HepG2 (cell line): ENCODE data around the gene AADACL2. TPM values are rescaled to one million over a fixed set of nuclear protein-coding genes. Genes with fewer than 3 reads are reported as not detected.

Experiments
- ATAC-seq: fragments of 200-7000 bp; cut with Tn5 transposase; 3 replicates; pipeline ENCODE4 v1.9.1; 2020; ENCODE audit warnings: mild to moderate bottlenecking, moderate library complexity
- BruUV-seq: library from RNA; stranded (reverse); fragments of 400-500 nt; replicated peaks from 2 replicates; lab custom pipeline; 2021; lab: Mats Ljungman, UMichigan
- CTCF ChIA-PET: fragments of 300-600 bp; formaldehyde crosslinking; extraction: SDS; loops from one replicate; lab custom pipeline; 2021; ENCODE audit warnings: low total read pairs, inconsistent platforms, low intra/inter-chr PET ratio; lab: Yijun Ruan, JAX
- POLR2A ChIA-PET: fragments of 350-600 bp; sonication (Branson Sonifier 250); formaldehyde crosslinking; loops from one replicate; lab custom pipeline; 2020; ENCODE audit warnings: antibody characterized with exemption, inconsistent platforms; lab: Yijun Ruan, JAX
- DNase-seq: peaks from one replicate; pipeline ENCODE4 v3.0.0-alpha.2; 2015; ENCODE audit warnings: low spot score
- FAIRE-seq: peaks from 3 replicates; lab custom pipeline; 2011; peaks lifted over from hg19 to GRCh38; lab: Jason Lieb, UNC
- H2AFZ ChIP-seq: one replicate; pipeline ENCODE4 v1.6.1; 2011; ENCODE audit warnings: low read length, inconsistent platforms
- H3K27ac ChIP-seq: fragments of 300-600 bp; 3 replicates; pipeline ENCODE4 v1.8.0; 2011; ENCODE audit warnings: mixed run types, mild to moderate bottlenecking, mixed read lengths, low read length, inconsistent platforms; ENCODE audit not compliant: insufficient read depth; ENCODE audit errors: extremely low read length
- H3K27me3 ChIP-seq, 2 experiments: fragments of 200-600 bp in 1 of 2; 2 replicates in 1 of 2; 3 replicates in 1 of 2; pipeline versions ENCODE4 v1.6.0 to v1.8.0; 2011; ENCODE audit warnings: low read length in 2 of 2, mild to moderate bottlenecking in 2 of 2, moderate library complexity in 2 of 2, inconsistent platforms in 1 of 2; ENCODE audit not compliant: insufficient read depth in 2 of 2, control insufficient read depth in 1 of 2
- H3K36me3 ChIP-seq, 2 experiments: fragments of 200-600 bp in 1 of 2; replicated peaks in 1 of 2; 2 replicates in 1 of 2; 3 replicates in 1 of 2; pipeline versions ENCODE4 v1.5.1 to v1.8.0; 2011; ENCODE audit warnings: low read length in 2 of 2, inconsistent platforms in 1 of 2; ENCODE audit not compliant: insufficient read depth in 2 of 2, control insufficient read depth in 1 of 2
- H3K4me1 ChIP-seq: 2 replicates; pipeline ENCODE4 v1.5.1; 2012; ENCODE audit warnings: low read length, inconsistent platforms; ENCODE audit not compliant: insufficient read depth
- H3K4me2 ChIP-seq: 2 replicates; pipeline ENCODE4 v1.6.0; 2011; ENCODE audit warnings: low read depth, low read length, inconsistent platforms
- H3K4me3 ChIP-seq, 3 experiments: fragments of 200-600 bp in 1 of 3; sonication (generic), shearing (Covaris generic) in 1 of 3; replicated peaks in 1 of 3; 2 replicates each; pipeline ENCODE4 v1.5.1; 2011 to 2016; ENCODE audit warnings: low read length in 3 of 3, inconsistent platforms in 2 of 3, low read depth in 2 of 3, mild to moderate bottlenecking in 2 of 3, control low read depth in 1 of 3, mixed read lengths in 1 of 3; ENCODE audit not compliant: insufficient read depth in 1 of 3
- H3K79me2 ChIP-seq: one replicate; pipeline ENCODE4 v1.6.1; 2011; ENCODE audit warnings: low read length, inconsistent platforms; ENCODE audit not compliant: insufficient read depth
- H3K9ac ChIP-seq: 2 replicates; pipeline ENCODE4 v1.6.0; 2011; ENCODE audit warnings: mild to moderate bottlenecking, low read depth, low read length, inconsistent platforms; ENCODE audit not compliant: insufficient read depth
- H3K9me3 ChIP-seq: 2 replicates; pipeline ENCODE4 v1.5.1; 2012; ENCODE audit warnings: mild to moderate bottlenecking, low read length
- H4K20me1 ChIP-seq: 2 replicates; pipeline ENCODE4 v1.6.0; 2011; ENCODE audit warnings: inconsistent platforms, mild to moderate bottlenecking, low read length, moderate library complexity; ENCODE audit not compliant: insufficient read depth
- NFIB ChIP-seq: sonication (generic); formaldehyde crosslinking; IDR thresholded peaks from 2 replicates; pipeline ENCODE4 v1.9.0; 2021; ENCODE audit warnings: missing genetic modification reagents, mild to moderate bottlenecking, borderline replicate concordance
- ZBTB42 ChIP-seq: sonication (generic); formaldehyde crosslinking; IDR thresholded peaks from 2 replicates; pipeline ENCODE4 v1.5.0; 2020; ENCODE audit warnings: mild to moderate bottlenecking, missing genetic modification reagents
- ZNF451 ChIP-seq: sonication (generic); formaldehyde crosslinking; IDR thresholded peaks from 2 replicates; pipeline ENCODE4 v1.5.0; 2020; ENCODE audit warnings: mild to moderate bottlenecking, missing genetic modification reagents
- ZNF75D ChIP-seq: sonication (generic); formaldehyde crosslinking; IDR thresholded peaks from 2 replicates; pipeline ENCODE4 v1.8.1; 2023; ENCODE audit warnings: missing genetic modification reagents, mild to moderate bottlenecking, borderline replicate concordance
- WGBS: methylation state at CpG from one replicate; pipeline ENCODE4 v1.1.6; 2017; ENCODE audit warnings: low lambda C conversion rate; 5-methylcytosine and 5-hydroxymethylcytosine counted together
- in situ Hi-C: cut with HindIII; loops from 2 replicates; pipeline ENCODE4 v1.10.0; 2017; ENCODE audit warnings: low pct_unique_long_range_greater_than_20kb; ENCODE audit not compliant: extremely low pct_ligation_motif_present
- intact Hi-C: fragments of 100-400 bp; cut with micrococcal nuclease; formaldehyde crosslinking; loops from one replicate; pipeline ENCODE4 v1.10.0; 2022; ENCODE audit not compliant: unreplicated experiment
- polyA plus RNA-seq, 8 experiments: library from polyadenylated mRNA; depleted of rRNA in 3 of 8; stranded (reverse) in 7 of 8; unstranded in 1 of 8; fragments of >200 nt; fragmentation: Illumina TruSeq in 4 of 8; extraction: Trizol in 4 of 8; gene quantifications; 2 replicates each; pipeline versions ENCODE4 v1.2.1 to v1.2.3, GENCODE V29; 2011 to 2016; ENCODE audit warnings: low read depth in 4 of 8, missing spikeins in 1 of 8, mixed read lengths in 1 of 8; ENCODE audit not compliant: insufficient read depth in 1 of 8
- total RNA-seq, 5 experiments: library from RNA; depleted of rRNA; stranded (reverse); fragments of >200 nt; fragmentation: Illumina TruSeq; extraction: Trizol; gene quantifications; 2 replicates each; pipeline ENCODE4 v1.2.3, GENCODE V29; 2016; ENCODE audit warnings: low read depth in 1 of 5
- TF ChIP-seq, protein P1 (sequence below): sonication (generic); formaldehyde crosslinking; IDR thresholded peaks from 2 replicates; pipeline ENCODE4 v1.4.0; 2020; ENCODE audit warnings: missing genetic modification reagents
- TF ChIP-seq, protein P2 (sequence below): sonication (generic); formaldehyde crosslinking; IDR thresholded peaks from 2 replicates; pipeline ENCODE4 v1.8.1; 2022; ENCODE audit warnings: mild to moderate bottlenecking, missing genetic modification reagents
- TF ChIP-seq, protein P3 (sequence below): sonication (generic); formaldehyde crosslinking; IDR thresholded peaks from 2 replicates; pipeline ENCODE4 v1.4.0; 2020; ENCODE audit warnings: mild to moderate bottlenecking, missing genetic modification reagents

AADACL2 gene
- total and polyA plus RNA-seq, 2 of the 13 experiments (the other 11 are each of a cell fraction or from before 2014, with no cell fraction given): not detected

DNA sequence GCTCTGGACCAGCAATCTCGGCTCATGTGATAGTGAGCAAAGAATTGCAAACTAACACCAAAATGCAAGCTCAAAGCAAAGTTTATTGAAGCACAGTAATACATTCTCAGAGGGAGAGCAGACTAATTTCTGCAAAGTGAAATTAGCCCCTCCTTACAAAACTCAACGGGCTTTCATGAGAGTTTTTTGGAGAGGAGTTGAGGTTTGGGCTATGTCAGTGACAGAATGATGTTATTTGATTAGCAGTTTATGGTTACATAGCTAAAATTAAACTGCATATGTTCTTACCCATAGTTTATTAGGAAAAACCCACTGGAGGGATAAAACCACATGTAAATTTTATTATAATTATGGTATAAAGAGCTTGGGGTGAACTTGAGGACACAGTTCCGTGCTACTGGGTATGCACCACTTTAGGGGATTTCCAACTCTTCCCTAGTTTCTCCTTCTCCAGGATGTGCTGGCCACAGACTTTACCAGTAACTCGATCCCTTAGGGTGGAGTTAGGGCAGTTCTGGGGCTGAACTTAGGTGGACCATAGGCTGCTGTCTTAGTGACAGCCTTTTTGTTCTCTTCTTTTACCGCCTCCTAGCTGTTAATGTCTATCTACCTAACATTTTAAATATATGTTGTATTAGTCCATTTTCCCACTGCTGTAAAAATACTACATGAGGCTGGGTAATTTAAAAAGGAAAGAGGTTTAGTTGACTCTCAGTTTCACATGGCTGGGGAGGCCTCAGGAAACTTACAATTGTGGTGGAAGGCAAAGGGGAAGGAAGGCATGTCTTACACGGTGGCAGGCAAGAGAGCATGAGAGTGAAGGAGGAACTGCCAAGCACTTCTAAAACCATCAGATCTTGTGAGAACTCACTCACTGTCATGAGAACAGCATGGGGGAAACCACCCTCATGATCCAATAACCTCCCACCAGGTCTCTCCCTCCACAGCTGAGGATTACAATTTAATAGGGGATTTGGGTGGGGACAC lies 8.9 kb upstream of the AADACL2 start:
- CTCF ChIA-PET: no interaction called here
- no peak for TF ChIP-seq NFIB (CRISPR knock-in tag)
- no peak for TF ChIP-seq ZBTB42 (CRISPR knock-in tag)
- TF ChIP-seq, protein P1, sequence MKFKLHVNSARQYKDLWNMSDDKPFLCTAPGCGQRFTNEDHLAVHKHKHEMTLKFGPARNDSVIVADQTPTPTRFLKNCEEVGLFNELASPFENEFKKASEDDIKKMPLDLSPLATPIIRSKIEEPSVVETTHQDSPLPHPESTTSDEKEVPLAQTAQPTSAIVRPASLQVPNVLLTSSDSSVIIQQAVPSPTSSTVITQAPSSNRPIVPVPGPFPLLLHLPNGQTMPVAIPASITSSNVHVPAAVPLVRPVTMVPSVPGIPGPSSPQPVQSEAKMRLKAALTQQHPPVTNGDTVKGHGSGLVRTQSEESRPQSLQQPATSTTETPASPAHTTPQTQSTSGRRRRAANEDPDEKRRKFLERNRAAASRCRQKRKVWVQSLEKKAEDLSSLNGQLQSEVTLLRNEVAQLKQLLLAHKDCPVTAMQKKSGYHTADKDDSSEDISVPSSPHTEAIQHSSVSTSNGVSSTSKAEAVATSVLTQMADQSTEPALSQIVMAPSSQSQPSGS (CRISPR knock-in tag): no peak
- TF ChIP-seq, protein P2, sequence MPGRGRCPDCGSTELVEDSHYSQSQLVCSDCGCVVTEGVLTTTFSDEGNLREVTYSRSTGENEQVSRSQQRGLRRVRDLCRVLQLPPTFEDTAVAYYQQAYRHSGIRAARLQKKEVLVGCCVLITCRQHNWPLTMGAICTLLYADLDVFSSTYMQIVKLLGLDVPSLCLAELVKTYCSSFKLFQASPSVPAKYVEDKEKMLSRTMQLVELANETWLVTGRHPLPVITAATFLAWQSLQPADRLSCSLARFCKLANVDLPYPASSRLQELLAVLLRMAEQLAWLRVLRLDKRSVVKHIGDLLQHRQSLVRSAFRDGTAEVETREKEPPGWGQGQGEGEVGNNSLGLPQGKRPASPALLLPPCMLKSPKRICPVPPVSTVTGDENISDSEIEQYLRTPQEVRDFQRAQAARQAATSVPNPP (CRISPR knock-in tag): no peak
- no peak for TF ChIP-seq ZNF451 (CRISPR knock-in tag)
- TF ChIP-seq, protein P3, sequence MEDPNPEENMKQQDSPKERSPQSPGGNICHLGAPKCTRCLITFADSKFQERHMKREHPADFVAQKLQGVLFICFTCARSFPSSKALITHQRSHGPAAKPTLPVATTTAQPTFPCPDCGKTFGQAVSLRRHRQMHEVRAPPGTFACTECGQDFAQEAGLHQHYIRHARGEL (CRISPR knock-in tag): no peak
- TF ChIP-seq ZNF75D (CRISPR knock-in tag): no peak
- TF ChIP-seq, all 625 proteins: peak for 0

More for the DNA sequence above, 8.9 kb upstream of the AADACL2 start:
- DNase-seq (no peak), FAIRE-seq (no peak), ATAC-seq (no peak)
- Histone ChIP-seq H3K4me1 (peaks cover 11% of the 10 kb centered on the region), H3K79me2 (no peaks in the 10 kb centered on the region), H3K9me3 (no peaks in the 10 kb centered on the region), H2AFZ (no peak overlapping the region), H3K4me3 (no peak overlapping the region), H4K20me1 (no peaks in the 10 kb centered on the region), H3K9ac (no peak overlapping the region), H3K27ac (no peak overlapping the region), H3K36me3 (no peaks in the 10 kb centered on the region), H3K27me3 (peaks cover 0 to 1% of the 10 kb centered on the region in 2 experiments; a peak in 2 of 5 replicates), H3K4me2 (no peak overlapping the region)
- intact Hi-C loops: loop anchor here (5.0 kb wide), 2 partner anchors 47 to 112 kb away; no protein-coding TSS in a partner anchor
- in situ Hi-C loops: no loop called here
- POLR2A ChIA-PET: no interaction called here
- no TSS peak for BruUV-seq
- 38% methylated on average over 6 of the region's 6 CpGs for WGBS
